Hepatocyte (in vitro differentiated cells): Measurements from ENCODE around the gene SDK1. TPM values are rescaled to one million over a fixed set of nuclear protein-coding genes. Genes with fewer than 3 reads are reported as not detected.

Experiments used
- DNase-seq: peaks from one replicate; pipeline ENCODE4 v3.0.0-alpha.2; 2016; ENCODE audit warnings: low spot score
- H2AFZ ChIP-seq: fragments of 200-600 bp; sonication (generic); 2 replicates; pipeline ENCODE4 v1.6.0; 2016; ENCODE audit warnings: antibody characterized with exemption, mild to moderate bottlenecking
- H3K27ac ChIP-seq: fragments of 200-600 bp; sonication (generic); 2 replicates; pipeline ENCODE4 v1.5.1; 2016; ENCODE audit warnings: mild to moderate bottlenecking
- H3K27me3 ChIP-seq: fragments of 200-600 bp; sonication (generic); 2 replicates; pipeline ENCODE4 v1.6.1; 2016
- H3K36me3 ChIP-seq: fragments of 200-600 bp; sonication (generic); replicated peaks from 2 replicates; pipeline ENCODE4 v1.5.1; 2016; ENCODE audit warnings: low read depth; ENCODE audit not compliant: insufficient read depth
- H3K4me1 ChIP-seq: fragments of 200-600 bp; sonication (generic); 2 replicates; pipeline ENCODE4 v1.5.1; 2016; ENCODE audit warnings: mild to moderate bottlenecking, moderate library complexity; ENCODE audit not compliant: insufficient read depth
- H3K4me2 ChIP-seq: fragments of 200-600 bp; sonication (generic); 2 replicates; pipeline ENCODE4 v1.6.0; 2016
- H3K4me3 ChIP-seq: fragments of 200-600 bp; sonication (generic); 2 replicates; pipeline ENCODE4 v1.5.1; 2016; ENCODE audit warnings: mild to moderate bottlenecking
- H3K79me2 ChIP-seq: fragments of 200-600 bp; sonication (generic); 2 replicates; pipeline ENCODE4 v1.6.0; 2017; ENCODE audit warnings: mild to moderate bottlenecking
- H3K9me2 ChIP-seq: fragments of 200-600 bp; sonication (generic); replicated peaks from 2 replicates; pipeline ENCODE4 v1.6.0; 2017; ENCODE audit warnings: mild to moderate bottlenecking; ENCODE audit not compliant: insufficient read depth
- H3K9me3 ChIP-seq: fragments of 200-600 bp; sonication (generic); 2 replicates; pipeline ENCODE4 v1.5.1; 2016; ENCODE audit warnings: low read depth, mild to moderate bottlenecking
- H4K20me1 ChIP-seq: fragments of 200-600 bp; sonication (generic); 2 replicates; pipeline ENCODE4 v1.6.0; 2016; ENCODE audit warnings: mild to moderate bottlenecking; ENCODE audit not compliant: insufficient read depth, poor library complexity, severe bottlenecking
- EZH2 ChIP-seq: fragments of 200-600 bp; sonication (generic); IDR thresholded peaks from 2 replicates; pipeline ENCODE4 v1.6.1; 2016; ENCODE audit warnings: antibody characterized with exemption, mild to moderate bottlenecking, borderline replicate concordance
- EZH2phosphoT487 ChIP-seq: fragments of 200-600 bp; sonication (generic); IDR thresholded peaks from one replicate; pipeline ENCODE4 v1.6.1; 2018; ENCODE audit warnings: antibody characterized with exemption, mild to moderate bottlenecking, low read depth, moderate library complexity; ENCODE audit not compliant: unreplicated experiment, severe bottlenecking
- WGBS: methylation state at CpG from one replicate; pipeline ENCODE4 v1.1.6; 2016; ENCODE audit warnings: low lambda C conversion rate; ENCODE audit errors: missing lambda C conversion rate; 5-methylcytosine and 5-hydroxymethylcytosine counted together
- polyA plus RNA-seq: library from polyadenylated mRNA; unstranded; fragments of >200 nt; fragmentation: Nextera tagmentation; extraction: Ambion mirVana; gene quantifications from 2 replicates; pipeline ENCODE4 v1.2.1, GENCODE V29; 2016
- total RNA-seq: library from RNA; depleted of rRNA; stranded (reverse); fragments of >200 nt; gene quantifications from 2 replicates; pipeline ENCODE4 v1.2.3, GENCODE V29; 2014
- TF ChIP-seq, protein P1 (sequence below): fragments of 200-600 bp; sonication (generic); IDR thresholded peaks from 2 replicates; pipeline ENCODE4 v1.5.1; 2016; ENCODE audit warnings: antibody characterized with exemption, mild to moderate bottlenecking; ENCODE audit not compliant: poor library complexity

The SDK1 gene
- total and polyA plus RNA-seq, 2 experiments from 2014 or later = 4.3 to 10.0 TPM

DNA sequence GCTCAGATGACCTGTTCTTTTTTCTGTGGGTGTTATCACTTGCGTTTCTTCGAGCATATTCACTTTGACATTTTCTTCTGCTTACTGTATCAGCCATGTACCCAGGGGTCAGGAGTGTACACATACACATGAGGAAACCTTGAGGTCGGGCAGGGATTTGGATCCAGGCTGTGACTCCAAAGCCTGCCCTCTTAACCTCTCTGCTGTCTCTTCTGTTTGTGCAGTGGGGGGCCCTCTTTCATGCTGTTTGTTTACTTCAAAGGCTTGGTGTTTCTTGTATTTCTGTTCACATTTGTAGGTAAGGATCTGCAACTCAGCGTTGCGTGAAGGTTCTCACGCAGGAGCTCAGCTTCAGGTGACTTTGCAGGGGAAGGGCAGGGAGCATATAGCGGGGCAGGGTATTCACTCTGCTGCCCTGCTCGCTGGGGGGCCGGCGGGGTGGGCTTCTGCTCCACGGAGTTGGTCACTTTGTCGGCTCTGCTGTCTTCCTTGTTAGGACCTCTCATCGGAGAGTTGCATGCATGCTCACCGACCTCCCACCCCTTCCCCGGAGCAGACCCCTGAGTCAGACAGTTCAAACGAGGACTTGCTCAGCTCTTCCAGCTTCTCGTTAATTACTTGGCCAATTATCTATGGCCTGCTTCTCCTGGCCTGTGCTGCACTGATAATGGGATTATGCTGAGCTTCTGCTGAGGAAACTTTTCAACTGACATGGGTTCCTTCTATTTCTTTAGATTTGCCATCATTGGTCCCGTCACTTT, 77.5 kb downstream of the SDK1 start:
- H3K4me2 ChIP-seq = no peak overlapping the region
- no peak overlapping the region for H2AFZ ChIP-seq
- no peaks in the 10 kb centered on the region for H3K9me2 ChIP-seq
- H3K9me3 ChIP-seq = no peaks in the 10 kb centered on the region
- no peaks in the 10 kb centered on the region for H3K36me3 ChIP-seq
- H3K4me1 ChIP-seq = no peaks in the 10 kb centered on the region
- 64% methylated on average over 13 of the region's 18 CpGs for WGBS
- H3K27me3 ChIP-seq = no peaks in the 10 kb centered on the region
- no peak for DNase-seq
- H3K27ac ChIP-seq = no peak overlapping the region
- H4K20me1 ChIP-seq = no peaks in the 10 kb centered on the region
- no peak for TF ChIP-seq EZH2phosphoT487
- no peak for TF ChIP-seq EZH2
- TF ChIP-seq, protein P1, sequence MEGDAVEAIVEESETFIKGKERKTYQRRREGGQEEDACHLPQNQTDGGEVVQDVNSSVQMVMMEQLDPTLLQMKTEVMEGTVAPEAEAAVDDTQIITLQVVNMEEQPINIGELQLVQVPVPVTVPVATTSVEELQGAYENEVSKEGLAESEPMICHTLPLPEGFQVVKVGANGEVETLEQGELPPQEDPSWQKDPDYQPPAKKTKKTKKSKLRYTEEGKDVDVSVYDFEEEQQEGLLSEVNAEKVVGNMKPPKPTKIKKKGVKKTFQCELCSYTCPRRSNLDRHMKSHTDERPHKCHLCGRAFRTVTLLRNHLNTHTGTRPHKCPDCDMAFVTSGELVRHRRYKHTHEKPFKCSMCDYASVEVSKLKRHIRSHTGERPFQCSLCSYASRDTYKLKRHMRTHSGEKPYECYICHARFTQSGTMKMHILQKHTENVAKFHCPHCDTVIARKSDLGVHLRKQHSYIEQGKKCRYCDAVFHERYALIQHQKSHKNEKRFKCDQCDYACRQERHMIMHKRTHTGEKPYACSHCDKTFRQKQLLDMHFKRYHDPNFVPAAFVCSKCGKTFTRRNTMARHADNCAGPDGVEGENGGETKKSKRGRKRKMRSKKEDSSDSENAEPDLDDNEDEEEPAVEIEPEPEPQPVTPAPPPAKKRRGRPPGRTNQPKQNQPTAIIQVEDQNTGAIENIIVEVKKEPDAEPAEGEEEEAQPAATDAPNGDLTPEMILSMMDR = no peak
- H3K4me3 ChIP-seq = no peak overlapping the region
- H3K79me2 ChIP-seq = no peaks in the 10 kb centered on the region

DNA sequence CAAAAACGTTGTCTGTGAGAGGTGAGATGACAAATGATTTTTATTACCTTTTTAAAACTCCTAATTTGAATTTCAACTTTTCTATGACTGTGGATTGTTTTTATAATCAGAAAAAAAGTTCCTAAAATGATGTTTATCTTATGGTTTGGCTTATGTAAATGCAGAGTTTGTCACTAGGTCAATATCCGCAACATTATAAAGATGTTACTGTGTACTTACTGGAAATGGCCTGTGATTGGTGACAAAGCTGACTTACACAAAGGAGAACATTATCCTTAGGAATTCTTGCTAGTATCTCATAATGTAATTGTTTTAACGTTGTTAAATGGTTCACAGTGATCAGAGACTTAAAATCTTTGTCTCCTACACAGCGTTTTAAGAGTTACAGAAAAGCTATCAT, 79.0 kb downstream of the SDK1 start:
- no peak for DNase-seq
- no peaks in the 10 kb centered on the region for H3K27me3 ChIP-seq

DNA sequence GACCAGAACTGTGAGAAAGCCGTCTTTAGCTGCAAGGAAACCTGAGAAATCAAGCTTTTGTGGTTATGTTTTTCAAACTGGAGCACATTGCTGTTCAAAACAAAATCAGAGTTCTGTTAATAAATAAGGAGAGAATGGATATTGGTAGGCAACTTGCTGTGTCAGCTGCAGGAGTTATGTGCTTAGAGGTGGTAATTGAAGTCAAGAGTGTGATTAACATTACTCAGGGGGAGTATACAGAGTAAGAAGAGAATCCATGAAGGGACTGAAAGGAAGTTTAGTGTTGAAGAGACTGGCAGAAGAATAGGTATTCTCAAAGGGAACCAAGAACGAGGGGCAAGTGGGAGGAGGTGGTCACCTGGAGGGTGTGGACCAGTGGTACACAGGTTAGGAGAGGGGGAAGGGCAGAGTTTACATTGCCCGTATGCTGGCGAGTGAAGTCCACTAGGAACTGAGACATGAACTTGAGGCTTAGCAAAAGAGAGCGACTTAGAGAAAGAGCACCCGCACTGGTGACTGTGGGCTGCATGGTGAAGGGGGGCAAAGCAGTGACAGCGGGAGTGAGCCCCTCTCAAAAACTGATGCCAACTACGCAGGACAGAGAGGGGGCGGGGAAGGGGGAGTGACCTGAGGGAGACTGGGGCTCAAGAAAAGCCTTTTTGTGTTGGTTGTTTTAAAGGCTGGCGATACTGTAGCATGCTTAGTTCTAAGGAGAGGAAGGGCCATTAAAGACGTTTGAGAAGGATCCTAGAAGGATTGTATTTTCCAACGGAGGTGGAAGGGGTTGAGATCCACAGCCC, 80.0 kb downstream of the SDK1 start:
- Histone ChIP-seq H3K36me3 (no peaks in the 10 kb centered on the region), H3K27ac (no peak overlapping the region), H3K9me3 (no peaks in the 10 kb centered on the region), H3K9me2 (no peaks in the 10 kb centered on the region), H2AFZ (no peak overlapping the region), H3K27me3 (no peaks in the 10 kb centered on the region), H4K20me1 (no peaks in the 10 kb centered on the region), H3K4me1 (no peaks in the 10 kb centered on the region), H3K4me3 (no peak overlapping the region), H3K79me2 (no peaks in the 10 kb centered on the region), H3K4me2 (no peak overlapping the region)
- DNase-seq = no peak
- TF ChIP-seq, protein P1 = no peak
- TF ChIP-seq EZH2 (no peak), EZH2phosphoT487 (no peak)
- 72% methylated on average over 12 of the region's 12 CpGs for WGBS

More for the DNA sequence above, 79.0 kb downstream of the SDK1 start:
- Histone ChIP-seq H3K4me3 (no peak overlapping the region), H3K9me2 (no peaks in the 10 kb centered on the region), H3K27ac (no peak overlapping the region), H4K20me1 (no peaks in the 10 kb centered on the region), H3K4me1 (no peaks in the 10 kb centered on the region), H3K9me3 (no peaks in the 10 kb centered on the region), H3K4me2 (no peak overlapping the region), H3K79me2 (no peaks in the 10 kb centered on the region), H2AFZ (no peak overlapping the region), H3K36me3 (no peaks in the 10 kb centered on the region)
- whole genome bisulfite sequencing = 78% methylated on average over 4 of the region's 4 CpGs
- TF ChIP-seq, protein P1 = no peak
- TF ChIP-seq EZH2phosphoT487 (no peak), EZH2 (no peak)
